Measurements from ENCODE around the gene SLCO2A1. TPM values are rescaled to one million over a fixed set of nuclear protein-coding genes. Genes with fewer than 3 reads are reported as not detected.
A peak's percentile ranks its signal among the peaks of the same experiment; 100 is the strongest.

SLCO2A1 gene
- total and polyA plus RNA-seq, 2 donors from 2014 or later, result 27.2 to 169 TPM

GRCh38 chr3:133938770-133939462 is 90.8 kb downstream of the SLCO2A1 start:
- Histone ChIP-seq H3K27ac (ENCODE audit: low read depth in 2 of 2, low read length in 2 of 2) (no peak overlapping the region), H3K4me1 (ENCODE audit: control insufficient read depth in 2 of 3, insufficient read depth in 2 of 3, low read depth in 1 of 3, low read length in 3 of 3) (peaks cover 0 to 4% (median 0%) of the 10 kb centered on the region in 3 donors), H3K9me3 (ENCODE audit: control insufficient read depth in 2 of 3, insufficient read depth in 1 of 3, low read length in 3 of 3) (no peaks in the 10 kb centered on the region), H3K9ac (ENCODE audit: low read length in 3 of 3) (no peak overlapping the region), H3K4me3 (ENCODE audit: low read length in 3 of 3) (no peak overlapping the region), H3K27me3 (ENCODE audit: control insufficient read depth, insufficient read depth, low read length) (no peaks in the 10 kb centered on the region), H3K36me3 (ENCODE audit: control insufficient read depth in 2 of 3, insufficient read depth in 3 of 3, low read length in 3 of 3) (no peaks in the 10 kb centered on the region)
- FAIRE-seq (no peak), DNase-seq (peak in 3 of 5 donors; percentile 13 to 47 (median 15))
- intact Hi-C loops (cut with DNase I), result no loop called here
- no peak for TF ChIP-seq CTCF (IDR thresholded peaks at IDR 0.05; ENCODE audit: borderline replicate concordance, extremely low read depth, insufficient read depth)

- H3K27ac ChIP-seq (ENCODE audit: low read depth in 2 of 2, low read length in 2 of 2), result no peak overlapping the region
- peak in 1 of 5 donors; percentile 8 for DNase-seq
- intact Hi-C loops (cut with DNase I), result no loop called here
Observed at GRCh38 chr3:133937756-133938601, 91.7 kb downstream of the SLCO2A1 start.

GRCh38 chr3:133937061-133937686 is 92.6 kb downstream of the SLCO2A1 start:
- intact Hi-C loops (cut with DNase I), result no loop called here
- no peak for FAIRE-seq

More at GRCh38 chr3:133937756-133938601, 91.7 kb downstream of the SLCO2A1 start:
- Histone ChIP-seq H3K9ac (ENCODE audit: low read length in 3 of 3) (no peak overlapping the region), H3K27me3 (ENCODE audit: control insufficient read depth, insufficient read depth, low read length) (no peaks in the 10 kb centered on the region), H3K4me1 (ENCODE audit: control insufficient read depth in 2 of 3, insufficient read depth in 2 of 3, low read depth in 1 of 3, low read length in 3 of 3) (no peaks in the 10 kb centered on the region), H3K36me3 (ENCODE audit: control insufficient read depth in 2 of 3, insufficient read depth in 3 of 3, low read length in 3 of 3) (no peaks in the 10 kb centered on the region), H3K4me3 (ENCODE audit: low read length in 3 of 3) (no peak overlapping the region), H3K9me3 (ENCODE audit: control insufficient read depth in 2 of 3, insufficient read depth in 1 of 3, low read length in 3 of 3) (no peaks in the 10 kb centered on the region)
- no peak for TF ChIP-seq CTCF (IDR thresholded peaks at IDR 0.05; ENCODE audit: borderline replicate concordance, extremely low read depth, insufficient read depth)
- no peak for FAIRE-seq

More at GRCh38 chr3:133937061-133937686, 92.6 kb downstream of the SLCO2A1 start:
- DNase-seq, result peak in 1 of 5 donors; percentile 9
- Histone ChIP-seq H3K27ac (ENCODE audit: low read depth in 2 of 2, low read length in 2 of 2) (no peak overlapping the region), H3K9ac (ENCODE audit: low read length in 3 of 3) (no peak overlapping the region), H3K27me3 (ENCODE audit: control insufficient read depth, insufficient read depth, low read length) (no peaks in the 10 kb centered on the region), H3K9me3 (ENCODE audit: control insufficient read depth in 2 of 3, insufficient read depth in 1 of 3, low read length in 3 of 3) (no peaks in the 10 kb centered on the region), H3K4me1 (ENCODE audit: control insufficient read depth in 2 of 3, insufficient read depth in 2 of 3, low read depth in 1 of 3, low read length in 3 of 3) (no peaks in the 10 kb centered on the region), H3K4me3 (ENCODE audit: low read length in 3 of 3) (no peak overlapping the region), H3K36me3 (ENCODE audit: control insufficient read depth in 2 of 3, insufficient read depth in 3 of 3, low read length in 3 of 3) (no peaks in the 10 kb centered on the region)
- no peak for TF ChIP-seq CTCF (IDR thresholded peaks at IDR 0.05; ENCODE audit: borderline replicate concordance, extremely low read depth, insufficient read depth)
